ENCODE measurements around the gene SLC10A3.

SLC10A3 gene

GRCh38 chrX:154483325-154483724 lies 7.1 kb downstream of the SLC10A3 start:
- Histone ChIP-seq H2AFZ (ENCODE audit: low read length) (no peak overlapping the region), H3K36me3 (ENCODE audit: insufficient read depth, low read length) (peaks cover 23% of the 10 kb centered on the region), H3K9me2 (ENCODE audit: low read depth, low read length) (no peaks in the 10 kb centered on the region), H3K4me3 (ENCODE audit: low read depth, low read length, poor library complexity, severe bottlenecking) (no peak overlapping the region), H3K4me1 (ENCODE audit: insufficient read depth, low read length, severe bottlenecking) (peaks cover 56% of the 10 kb centered on the region), H3K27ac (ENCODE audit: low read depth, low read length, poor library complexity, severe bottlenecking) (no peak overlapping the region), H3K9ac (ENCODE audit: low read length) (no peak overlapping the region), H3K9me3 (ENCODE audit: low read length) (no peaks in the 10 kb centered on the region), H3K79me2 (ENCODE audit: insufficient read depth, low read length) (no peaks in the 10 kb centered on the region), H4K20me1 (ENCODE audit: insufficient read depth, low read length) (no peaks in the 10 kb centered on the region), H3K4me2 (ENCODE audit: low read length) (no peak overlapping the region), H3K27me3 (ENCODE audit: insufficient read depth, low read length) (no peaks in the 10 kb centered on the region), H3F3A (ENCODE audit: insufficient read depth, low read length) (no peaks in the 10 kb centered on the region)
- TF ChIP-seq CTCF (IDR thresholded peaks at IDR 0.05; ENCODE audit: low read length) (no peak), EZH2 (IDR thresholded peaks at IDR 0.05; ENCODE audit: borderline replicate concordance, low read length) (no peak)

GRCh38 chrX:154482786-154483185 lies 7.6 kb downstream of the SLC10A3 start:
- no peak overlapping the region for H3K4me2 ChIP-seq (ENCODE audit: low read length)
- no peak overlapping the region; the same call in 1 of the 2 replicates for H3K9ac ChIP-seq (ENCODE audit: low read length)
- no peak overlapping the region for H2AFZ ChIP-seq (ENCODE audit: low read length)
- no peaks in the 10 kb centered on the region for H3F3A ChIP-seq (ENCODE audit: insufficient read depth, low read length)
- H3K27me3 ChIP-seq (ENCODE audit: insufficient read depth, low read length): no peaks in the 10 kb centered on the region
- H3K9me2 ChIP-seq (ENCODE audit: low read depth, low read length): no peaks in the 10 kb centered on the region
- no peaks in the 10 kb centered on the region for H4K20me1 ChIP-seq (ENCODE audit: insufficient read depth, low read length)
- H3K36me3 ChIP-seq (ENCODE audit: insufficient read depth, low read length): peaks cover 23% of the 10 kb centered on the region
- H3K27ac ChIP-seq (ENCODE audit: low read depth, low read length, poor library complexity, severe bottlenecking): no peak overlapping the region
- no peak overlapping the region for H3K4me3 ChIP-seq (ENCODE audit: low read depth, low read length, poor library complexity, severe bottlenecking)
- TF ChIP-seq EZH2 (IDR thresholded peaks at IDR 0.05; ENCODE audit: borderline replicate concordance, low read length) (no peak), CTCF (IDR thresholded peaks at IDR 0.05; ENCODE audit: low read length) (no peak)
- H3K79me2 ChIP-seq (ENCODE audit: insufficient read depth, low read length): no peaks in the 10 kb centered on the region
- H3K4me1 ChIP-seq (ENCODE audit: insufficient read depth, low read length, severe bottlenecking): peaks cover 61% of the 10 kb centered on the region
- H3K9me3 ChIP-seq (ENCODE audit: low read length): no peaks in the 10 kb centered on the region

- peak overlapping the region; percentile 13 for H3K4me3 ChIP-seq (ENCODE audit: low read depth, low read length, poor library complexity, severe bottlenecking)
- no peaks in the 10 kb centered on the region for H3K27me3 ChIP-seq (ENCODE audit: insufficient read depth, low read length)
- H3K27ac ChIP-seq (ENCODE audit: low read depth, low read length, poor library complexity, severe bottlenecking): peak overlapping the region; percentile 65
- peaks cover 23% of the 10 kb centered on the region for H3K36me3 ChIP-seq (ENCODE audit: insufficient read depth, low read length)
- peak overlapping the region; percentile 91; the same call in 1 of the 2 replicates for H2AFZ ChIP-seq (ENCODE audit: low read length)
- no peaks in the 10 kb centered on the region for H3K9me2 ChIP-seq (ENCODE audit: low read depth, low read length)
- TF ChIP-seq CTCF (IDR thresholded peaks at IDR 0.05; ENCODE audit: low read length): no peak
- no peak for TF ChIP-seq EZH2 (IDR thresholded peaks at IDR 0.05; ENCODE audit: borderline replicate concordance, low read length)
- no peaks in the 10 kb centered on the region for H3F3A ChIP-seq (ENCODE audit: insufficient read depth, low read length)
- H3K4me2 ChIP-seq (ENCODE audit: low read length): peak overlapping the region; percentile 61
- H4K20me1 ChIP-seq (ENCODE audit: insufficient read depth, low read length): no peaks in the 10 kb centered on the region
- H3K9me3 ChIP-seq (ENCODE audit: low read length): no peaks in the 10 kb centered on the region
- H3K4me1 ChIP-seq (ENCODE audit: insufficient read depth, low read length, severe bottlenecking): peaks cover 62% of the 10 kb centered on the region
- no peaks in the 10 kb centered on the region for H3K79me2 ChIP-seq (ENCODE audit: insufficient read depth, low read length)
- H3K9ac ChIP-seq (ENCODE audit: low read length): peak overlapping the region; percentile 46
Observed at GRCh38 chrX:154481911-154482601, 8.4 kb downstream of the SLC10A3 start.

Measured in OCI-LY1 (cell line).